MM.1S (cell line): Measurements from ENCODE around the gene TPK1.

ENCODE experiments used
- EZH2 ChIP-seq: fragments of 300-600 bp; sonication (generic); optimal IDR thresholded peaks from 2 replicates; pipeline ENCODE3; 2017; ENCODE audit warnings: low read depth, mild to moderate bottlenecking, antibody characterized with exemption, low read length, mixed read lengths
- TF ChIP-seq, protein P1 (sequence below): fragments of 300-600 bp; sonication (generic); IDR thresholded peaks from 2 replicates; pipeline ENCODE4 v1.5.1; 2016; ENCODE audit warnings: antibody characterized with exemption, low read length, mixed read lengths

DNA sequence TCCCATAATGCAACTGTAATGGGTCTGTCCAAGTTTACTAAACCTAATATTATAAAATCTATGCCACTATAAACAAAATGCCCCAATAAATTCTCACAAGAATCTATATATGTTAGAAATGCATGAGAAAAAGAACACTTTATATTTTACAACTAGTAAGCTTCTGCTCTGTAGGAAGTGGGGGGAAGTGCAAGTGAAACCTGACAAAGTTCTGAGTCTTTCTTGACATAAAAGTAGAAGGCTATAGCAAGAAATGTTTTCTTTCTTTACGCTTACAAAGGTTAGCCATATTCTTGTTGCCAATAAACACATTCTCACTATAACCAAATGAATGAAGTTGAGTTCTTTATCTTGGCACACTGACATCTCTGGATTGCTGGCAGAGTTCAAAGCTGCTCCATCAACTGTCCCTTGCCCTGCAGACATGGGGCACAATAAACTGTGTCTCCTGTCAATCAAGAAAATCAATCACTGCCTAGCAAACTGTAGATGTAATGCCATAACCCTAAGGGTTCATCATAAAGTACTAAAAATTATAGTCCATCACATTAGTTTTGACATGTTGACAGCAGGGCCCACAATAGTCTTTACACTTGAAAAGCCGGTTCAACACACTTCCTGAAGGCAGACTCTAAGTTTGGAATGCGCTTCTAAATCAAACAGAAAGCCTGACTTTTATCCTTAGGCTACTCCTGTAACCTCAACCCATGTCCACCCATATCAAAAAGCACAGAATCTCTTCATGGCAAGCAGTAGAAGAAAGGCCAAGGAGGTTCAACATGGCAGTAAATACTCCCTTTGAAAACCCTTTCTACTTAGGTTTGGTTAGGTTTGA, 58.6 kb downstream of the TPK1 start:
- TF ChIP-seq, protein P1, sequence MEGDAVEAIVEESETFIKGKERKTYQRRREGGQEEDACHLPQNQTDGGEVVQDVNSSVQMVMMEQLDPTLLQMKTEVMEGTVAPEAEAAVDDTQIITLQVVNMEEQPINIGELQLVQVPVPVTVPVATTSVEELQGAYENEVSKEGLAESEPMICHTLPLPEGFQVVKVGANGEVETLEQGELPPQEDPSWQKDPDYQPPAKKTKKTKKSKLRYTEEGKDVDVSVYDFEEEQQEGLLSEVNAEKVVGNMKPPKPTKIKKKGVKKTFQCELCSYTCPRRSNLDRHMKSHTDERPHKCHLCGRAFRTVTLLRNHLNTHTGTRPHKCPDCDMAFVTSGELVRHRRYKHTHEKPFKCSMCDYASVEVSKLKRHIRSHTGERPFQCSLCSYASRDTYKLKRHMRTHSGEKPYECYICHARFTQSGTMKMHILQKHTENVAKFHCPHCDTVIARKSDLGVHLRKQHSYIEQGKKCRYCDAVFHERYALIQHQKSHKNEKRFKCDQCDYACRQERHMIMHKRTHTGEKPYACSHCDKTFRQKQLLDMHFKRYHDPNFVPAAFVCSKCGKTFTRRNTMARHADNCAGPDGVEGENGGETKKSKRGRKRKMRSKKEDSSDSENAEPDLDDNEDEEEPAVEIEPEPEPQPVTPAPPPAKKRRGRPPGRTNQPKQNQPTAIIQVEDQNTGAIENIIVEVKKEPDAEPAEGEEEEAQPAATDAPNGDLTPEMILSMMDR = no peak
- TF ChIP-seq EZH2 = no peak
